NCI-H69 (cell line): Measurements from ENCODE around the gene EPHA3.

Source experiments
- DNase-seq: peaks from one replicate; lab custom pipeline; 2025; lab: John Stamatoyannopoulos, UW

Gene EPHA3

DNA sequence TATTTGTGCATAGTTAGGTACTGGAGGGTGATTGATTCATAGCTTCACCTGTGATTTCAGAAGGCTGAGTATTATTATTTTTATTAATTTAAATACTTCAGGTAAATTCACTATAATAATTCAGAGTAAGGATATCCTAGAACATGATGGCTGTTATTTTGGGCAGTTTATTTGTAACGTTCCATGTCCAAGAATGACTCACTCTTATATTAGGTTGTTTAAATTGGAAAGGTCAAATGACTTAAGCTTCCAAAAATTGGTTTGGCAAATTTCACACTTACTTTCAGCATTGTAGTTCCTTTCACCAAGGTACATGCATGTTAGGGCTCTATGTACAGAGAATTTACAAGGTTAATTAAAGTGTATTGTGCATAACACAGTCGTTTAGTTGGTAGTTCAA lies 120.2 kb downstream of the EPHA3 start:
- no peak for DNase-seq

DNA sequence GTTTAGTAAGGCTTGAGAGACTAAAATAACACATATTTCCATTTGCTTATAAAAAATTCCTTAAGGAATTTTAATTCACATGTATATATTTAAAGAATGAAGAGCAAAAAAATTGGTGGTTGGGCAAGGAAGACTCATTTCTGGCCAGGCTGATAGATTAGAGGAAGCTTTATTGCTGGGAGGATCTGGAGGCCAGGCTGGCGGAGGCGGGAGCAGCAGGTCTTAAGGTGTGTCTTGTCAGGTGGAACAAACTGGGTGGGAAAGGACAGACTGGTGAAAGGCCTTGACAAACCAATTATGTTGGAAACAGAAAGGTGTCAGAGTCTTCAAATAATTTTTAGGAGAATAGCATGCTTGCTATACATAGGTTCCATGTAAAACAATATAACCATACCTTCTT lies 124.7 kb downstream of the EPHA3 start:
- no peak for DNase-seq

DNA sequence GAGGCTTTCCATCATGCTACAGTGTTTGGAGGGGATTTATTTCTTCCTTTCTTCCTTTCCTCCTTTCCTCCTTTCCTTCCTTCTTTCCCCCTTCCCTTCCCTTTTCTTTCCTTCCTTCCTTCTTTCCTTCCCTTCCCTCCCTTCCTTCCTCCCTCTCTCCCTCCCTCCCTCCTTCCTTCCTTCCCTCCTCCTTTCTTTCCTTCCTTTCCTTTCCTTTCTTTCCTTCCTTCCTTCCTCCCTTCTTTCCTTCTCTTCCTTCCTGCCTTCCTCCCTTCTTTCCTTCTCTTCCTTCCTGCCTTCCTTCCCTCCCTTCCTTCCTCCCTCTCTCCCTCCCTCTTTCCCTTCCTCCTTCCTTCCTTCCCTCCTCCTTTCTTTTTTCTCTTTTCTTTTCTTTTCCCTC lies 127.2 kb downstream of the EPHA3 start:
- no peak for DNase-seq

DNA sequence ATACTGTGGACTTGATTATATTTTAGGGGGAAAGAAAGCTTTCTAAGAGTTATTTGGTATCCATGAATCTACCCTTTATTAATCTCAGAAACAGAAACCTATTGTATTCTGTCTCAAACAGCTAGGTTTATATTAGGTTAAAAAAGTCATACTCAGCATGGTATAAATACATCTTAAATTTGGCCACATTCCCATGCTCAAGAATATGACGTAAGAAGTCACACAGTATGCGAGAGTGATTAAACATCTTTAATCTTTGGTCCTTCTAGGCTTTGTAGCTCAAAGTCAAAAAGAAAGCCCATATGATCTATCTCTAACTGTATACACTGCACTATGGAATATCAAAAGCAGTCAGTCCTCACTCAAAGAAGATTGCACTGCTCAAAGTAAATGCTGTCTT lies 131.4 kb downstream of the EPHA3 start:
- DNase-seq: no peak

DNA sequence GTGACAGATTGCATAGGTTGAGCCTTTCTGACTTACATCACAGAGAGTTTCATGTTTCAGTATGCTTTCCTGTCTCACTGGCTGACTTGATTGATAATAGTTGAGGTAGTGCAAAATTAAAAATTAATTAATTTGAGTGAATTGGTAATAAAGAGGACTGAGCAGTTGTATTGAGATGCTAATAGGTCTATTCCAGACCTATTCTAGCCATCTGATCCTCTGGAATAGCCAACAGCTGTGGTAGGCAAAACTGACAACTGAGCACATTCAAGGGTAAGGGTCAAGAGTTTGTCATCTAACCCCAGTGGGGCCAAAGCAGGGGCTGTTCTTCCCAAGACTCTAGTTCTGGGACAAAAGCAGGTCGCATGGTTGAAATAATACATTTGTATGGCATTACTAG lies 132.4 kb downstream of the EPHA3 start:
- no peak for DNase-seq

DNA sequence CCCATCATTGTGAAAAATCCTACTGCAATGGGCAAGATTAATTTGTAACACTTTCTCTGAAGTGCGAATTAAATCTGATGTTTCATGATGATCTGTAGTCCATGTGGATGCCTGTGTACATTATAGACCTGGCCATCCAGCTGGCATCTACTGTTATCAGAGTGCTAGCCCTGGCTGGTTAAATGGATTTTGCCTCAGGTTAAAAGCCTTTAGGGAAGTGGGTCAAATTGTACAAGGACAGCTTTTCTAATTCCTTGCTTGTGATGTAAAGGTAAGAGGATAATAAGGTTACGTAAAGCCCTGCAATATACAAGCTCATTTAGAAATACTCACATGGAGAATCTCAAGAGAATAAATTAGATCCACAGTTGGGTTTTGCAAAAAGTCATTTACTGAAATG lies 138.2 kb downstream of the EPHA3 start:
- no peak for DNase-seq

DNA sequence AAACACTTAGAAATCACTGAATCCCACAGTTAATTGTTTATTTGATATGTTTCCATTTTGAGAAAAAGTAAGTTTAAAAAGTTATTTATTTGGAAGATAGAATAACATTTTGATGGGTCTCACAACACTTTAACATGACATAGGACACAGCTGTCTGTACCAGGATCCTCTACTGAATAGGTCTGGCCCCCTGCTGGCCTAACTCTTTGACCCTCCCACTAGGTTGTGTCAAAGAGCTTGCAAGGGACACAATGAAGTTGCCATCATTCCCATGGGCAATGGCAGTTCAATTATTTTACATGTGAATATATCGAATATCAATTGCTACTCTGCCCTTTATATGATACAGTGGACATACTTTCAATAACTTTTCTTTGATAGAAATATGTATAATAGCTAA lies 138.9 kb downstream of the EPHA3 start:
- no peak for DNase-seq

DNA sequence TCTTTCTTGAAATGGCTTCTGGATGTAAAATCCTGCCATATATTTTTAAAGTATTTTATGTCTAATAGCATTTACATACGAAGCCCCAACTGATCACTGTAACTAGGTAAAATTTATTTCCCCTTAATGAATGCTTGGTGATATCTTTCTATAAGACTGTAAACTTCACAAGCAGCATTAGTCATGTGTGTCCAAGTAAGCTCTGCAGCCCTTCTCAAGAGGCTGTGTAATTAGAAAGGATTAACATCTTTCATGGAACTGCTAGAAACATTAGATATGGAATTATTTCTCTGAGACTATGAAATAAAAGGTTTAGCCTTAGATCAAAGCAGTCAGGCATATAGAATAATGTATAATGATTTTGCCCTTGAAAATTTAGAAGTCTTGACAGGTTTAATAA lies 143.3 kb downstream of the EPHA3 start:
- DNase-seq: no peak

DNA sequence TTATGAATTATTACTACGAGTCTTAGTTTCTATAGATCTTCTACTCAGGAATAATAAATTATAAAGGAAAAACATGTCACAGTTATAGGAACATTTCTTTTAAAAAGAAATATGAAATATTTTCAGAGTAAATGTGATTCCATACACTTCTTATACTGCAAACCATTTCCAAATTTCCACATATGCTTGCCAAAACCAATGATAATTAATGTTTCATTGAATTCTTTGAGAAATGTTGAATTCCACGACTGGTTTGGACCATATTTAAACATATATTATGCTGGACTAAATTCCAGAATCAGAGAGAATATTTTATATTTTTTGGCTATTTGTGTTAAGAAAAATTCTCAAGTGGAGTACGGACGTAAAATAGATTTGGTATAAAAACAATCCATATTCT lies 144.6 kb downstream of the EPHA3 start:
- DNase-seq: no peak

DNA sequence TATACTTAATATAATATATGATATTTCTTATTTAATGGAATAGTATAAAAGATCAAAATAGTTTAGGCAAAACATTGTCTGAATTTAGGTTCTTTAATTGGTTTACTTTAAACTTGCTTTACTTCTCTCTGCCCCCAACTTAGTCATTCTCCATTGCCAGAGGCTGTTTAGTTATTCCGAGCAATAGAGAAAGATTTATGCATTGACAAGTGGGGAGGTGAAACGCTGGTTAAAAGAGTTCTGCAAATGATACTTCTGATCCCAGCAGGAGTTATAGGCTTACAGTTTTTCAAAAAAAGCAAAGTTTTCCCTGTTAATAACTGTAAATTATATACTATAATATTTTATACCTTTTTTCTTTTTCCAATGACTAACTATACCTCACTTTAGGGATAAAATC lies 145.4 kb downstream of the EPHA3 start:
- DNase-seq: no peak

DNA sequence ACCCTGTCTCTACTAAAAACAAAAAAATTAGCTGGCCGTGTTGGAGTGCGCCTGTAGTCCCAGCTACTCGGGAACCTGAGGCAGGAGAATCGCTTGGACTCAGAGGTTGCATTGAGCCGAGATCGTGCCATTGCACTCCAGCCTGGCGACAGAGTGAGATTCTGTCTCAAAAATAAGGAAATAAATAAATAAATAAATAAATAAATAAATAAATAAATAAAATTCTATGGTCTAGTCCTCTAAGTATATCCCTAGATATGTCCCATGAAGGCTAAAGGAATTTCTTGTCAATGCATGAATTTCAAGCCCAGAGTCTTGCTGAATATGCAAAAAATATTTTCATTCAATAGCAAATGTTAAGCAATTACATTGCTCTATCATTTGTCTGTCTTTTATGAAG lies 149.0 kb downstream of the EPHA3 start:
- no peak for DNase-seq

DNA sequence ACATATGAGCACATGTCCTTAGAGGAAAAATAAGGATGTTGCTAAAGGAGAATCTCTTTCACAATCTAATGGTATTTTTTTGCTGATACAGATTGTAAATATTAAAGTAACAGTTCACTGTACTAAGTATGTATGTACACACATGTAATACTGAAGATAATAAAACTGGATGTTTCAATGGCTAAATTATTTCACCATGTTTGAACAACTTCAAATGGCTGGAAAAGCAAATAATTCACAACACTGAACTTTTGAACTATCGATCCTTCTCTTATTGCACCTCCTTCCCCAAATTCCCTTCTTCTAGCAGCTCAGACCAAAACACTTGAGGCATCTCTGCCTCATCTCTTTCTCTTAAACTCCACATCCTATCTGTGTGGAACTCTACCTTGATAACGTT lies 149.5 kb downstream of the EPHA3 start:
- no peak for DNase-seq

DNA sequence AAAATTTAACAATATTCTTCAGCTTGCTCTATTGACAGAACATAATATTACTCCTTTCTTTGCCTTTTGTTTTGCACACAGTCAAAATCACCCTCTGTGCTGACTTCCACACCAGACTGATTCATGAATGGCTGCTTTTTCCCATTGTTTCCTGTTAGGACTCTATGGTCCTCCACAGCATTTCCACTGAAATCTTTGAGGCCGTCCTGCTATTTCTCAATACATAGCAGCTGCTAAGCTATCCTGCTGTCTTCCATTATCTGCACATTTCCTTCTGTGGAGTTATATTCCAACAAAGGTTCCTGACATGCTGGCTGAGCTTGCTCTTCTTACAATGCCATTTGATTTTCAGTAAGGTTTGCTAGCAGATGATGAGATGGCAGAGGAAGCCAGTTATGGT lies 153.3 kb downstream of the EPHA3 start:
- no peak for DNase-seq

DNA sequence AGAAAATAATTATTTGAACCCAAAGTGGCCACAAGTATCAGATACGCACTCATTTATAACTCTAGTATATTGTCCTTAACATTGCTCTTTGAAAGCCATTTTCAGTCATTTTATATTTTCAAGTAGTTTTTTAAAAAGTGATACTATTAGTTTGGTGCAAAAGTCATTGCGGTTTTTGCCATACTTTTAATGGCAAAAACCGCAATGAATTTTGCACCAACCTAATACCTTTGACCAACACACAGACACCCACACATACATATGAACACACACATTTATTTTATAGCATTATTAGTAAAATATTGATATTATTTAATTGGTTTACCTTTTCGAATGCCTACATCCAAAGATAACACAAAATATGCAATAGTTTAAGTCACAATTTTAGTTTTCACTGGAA lies 154.3 kb downstream of the EPHA3 start:
- no peak for DNase-seq

DNA sequence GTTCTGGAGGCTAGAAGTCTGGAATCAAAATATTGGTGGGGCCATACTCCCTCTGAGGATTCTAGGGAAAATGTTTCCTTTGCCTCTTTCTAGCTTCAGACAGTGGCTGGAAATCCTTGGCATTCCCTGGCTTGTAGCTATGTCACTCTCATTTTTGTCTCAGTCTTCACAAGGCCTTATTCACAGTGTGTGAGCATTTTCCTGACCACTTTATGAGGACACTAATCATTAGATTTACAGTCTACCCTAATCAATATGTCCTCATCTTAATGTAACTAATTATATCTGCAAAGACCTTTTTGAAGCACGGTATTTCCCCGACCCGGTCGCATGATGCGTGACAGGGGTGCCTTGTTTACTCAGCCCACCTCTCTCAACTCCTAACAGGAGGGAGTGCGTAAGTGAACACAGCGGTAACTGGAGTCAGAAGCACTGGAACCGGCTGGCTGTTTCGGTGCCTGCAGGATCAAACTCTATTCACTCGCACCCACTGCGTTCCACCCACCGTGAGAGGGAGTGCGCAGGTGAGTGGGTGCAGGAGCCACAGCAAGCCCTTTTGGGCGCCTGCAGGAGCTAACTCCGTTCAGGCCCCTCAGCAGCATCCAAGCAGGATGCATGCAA lies 155.0 kb downstream of the EPHA3 start:
- DNase-seq: no peak

DNA sequence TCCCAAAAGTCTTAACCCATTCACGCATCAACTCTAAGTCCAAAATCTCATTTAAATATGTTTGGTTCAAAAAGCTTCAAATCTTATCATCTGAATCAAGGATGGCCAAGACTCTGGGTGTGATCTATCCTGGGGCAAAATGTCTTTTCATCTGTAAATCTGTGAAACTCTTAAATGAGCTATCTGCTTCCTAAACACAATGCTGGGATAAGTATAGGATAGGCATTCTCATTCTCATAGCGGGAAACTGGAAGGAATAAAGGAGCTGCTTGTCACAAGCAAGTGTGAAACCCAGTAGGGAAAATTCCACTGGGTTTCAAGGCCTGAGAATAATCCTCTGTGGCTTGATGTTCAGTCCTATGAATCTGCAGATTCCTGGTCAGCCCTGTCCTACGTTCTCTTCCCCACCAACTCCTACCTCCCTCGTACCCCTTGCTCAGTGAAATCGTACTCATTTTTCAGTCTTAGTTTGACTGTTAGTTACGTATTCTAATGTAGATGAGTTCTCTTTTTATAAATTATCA lies 156.7 kb downstream of the EPHA3 start:
- DNase-seq: no peak

DNA sequence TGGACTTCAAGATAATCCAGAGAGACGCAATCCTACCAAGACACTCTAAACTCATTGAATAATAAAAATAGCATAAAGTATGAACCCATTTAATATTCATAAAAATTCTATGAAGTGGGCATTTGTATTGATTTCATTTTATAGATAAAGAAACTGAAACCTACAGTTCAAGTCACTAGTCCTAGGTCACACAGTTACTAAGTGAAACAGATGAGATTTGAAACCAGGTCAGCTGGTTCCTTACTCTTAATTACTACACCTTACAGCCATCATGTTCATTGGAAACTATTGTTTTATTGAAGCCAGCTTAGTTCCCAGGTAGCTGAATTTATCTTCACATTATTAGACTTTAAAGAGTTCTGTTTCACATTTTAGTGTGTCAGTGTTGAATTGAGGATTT lies 158.7 kb downstream of the EPHA3 start:
- DNase-seq: no peak

DNA sequence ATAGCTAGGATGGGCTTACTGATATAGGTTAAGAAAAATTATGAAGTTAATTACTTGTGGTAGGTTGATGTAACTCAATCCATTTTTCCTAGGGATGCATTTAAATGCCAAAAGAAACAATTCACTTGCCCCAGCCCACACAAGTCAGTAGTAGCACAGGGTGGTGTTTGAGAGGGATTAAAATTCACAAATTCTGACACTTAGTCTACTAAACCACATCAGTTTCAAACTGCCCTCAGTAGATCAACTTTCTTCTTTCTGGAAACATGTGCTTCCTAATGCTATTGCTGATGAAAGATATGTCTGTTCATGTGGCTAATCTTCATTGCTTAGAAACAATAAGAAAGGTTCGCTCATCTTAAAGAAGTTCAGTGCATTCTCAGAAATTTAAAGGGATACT lies 160.6 kb downstream of the EPHA3 start:
- no peak for DNase-seq

DNA sequence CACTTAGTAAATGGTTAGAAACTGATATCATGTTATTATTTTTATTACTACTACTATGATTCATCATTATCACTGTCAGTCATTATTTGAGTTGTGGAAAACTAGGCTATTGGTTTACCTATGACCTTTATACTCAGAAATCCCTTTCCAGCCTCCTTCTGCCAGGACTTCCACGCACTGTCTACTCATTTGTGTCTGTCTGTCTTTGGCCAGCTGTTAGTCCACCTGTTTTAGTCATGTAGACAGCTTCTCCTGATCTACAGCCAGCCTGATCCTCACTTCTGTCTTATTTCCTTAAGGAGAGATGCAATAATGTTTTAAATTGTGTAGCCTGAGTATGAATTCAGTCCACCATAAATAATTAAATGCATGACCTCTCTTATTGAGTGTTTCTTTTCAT lies 162.8 kb downstream of the EPHA3 start:
- DNase-seq: no peak

DNA sequence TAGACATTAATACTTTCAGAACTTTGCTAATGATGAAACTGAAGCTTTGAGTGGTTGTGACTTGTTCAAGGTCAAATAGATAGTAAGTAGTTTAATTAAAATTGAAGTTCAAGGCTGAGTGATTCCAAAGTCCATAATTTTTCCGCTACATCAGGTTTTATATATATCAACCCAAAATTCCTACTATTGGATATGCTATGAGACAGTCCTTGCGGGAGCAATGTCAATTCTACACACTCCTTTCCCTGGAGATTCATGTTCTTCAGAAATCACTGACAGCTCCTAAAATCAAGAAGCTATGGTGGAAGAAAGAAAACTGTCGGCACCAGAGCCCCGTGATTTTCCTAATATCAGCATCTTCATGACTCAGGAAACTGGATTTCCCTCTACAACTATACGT lies 167.6 kb downstream of the EPHA3 start:
- DNase-seq: no peak

DNA sequence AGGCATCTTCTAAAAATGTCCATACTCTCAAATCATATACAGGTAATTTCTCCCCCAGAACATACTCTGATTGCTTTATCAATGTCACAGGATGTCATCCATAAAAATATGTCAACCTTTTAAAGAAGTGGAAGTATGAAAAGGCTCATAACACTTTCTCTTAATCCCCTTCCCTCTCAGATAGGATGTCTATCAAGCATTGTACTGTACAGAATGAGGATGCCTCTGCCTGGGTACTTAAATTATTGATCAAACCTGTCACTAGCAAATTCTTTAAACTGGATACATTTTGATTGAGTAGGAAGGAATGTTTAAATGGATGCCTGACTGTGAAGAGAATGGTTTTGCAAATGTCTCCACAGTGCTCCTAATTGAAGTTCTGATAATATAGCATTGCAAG lies 168.7 kb downstream of the EPHA3 start:
- DNase-seq: no peak

DNA sequence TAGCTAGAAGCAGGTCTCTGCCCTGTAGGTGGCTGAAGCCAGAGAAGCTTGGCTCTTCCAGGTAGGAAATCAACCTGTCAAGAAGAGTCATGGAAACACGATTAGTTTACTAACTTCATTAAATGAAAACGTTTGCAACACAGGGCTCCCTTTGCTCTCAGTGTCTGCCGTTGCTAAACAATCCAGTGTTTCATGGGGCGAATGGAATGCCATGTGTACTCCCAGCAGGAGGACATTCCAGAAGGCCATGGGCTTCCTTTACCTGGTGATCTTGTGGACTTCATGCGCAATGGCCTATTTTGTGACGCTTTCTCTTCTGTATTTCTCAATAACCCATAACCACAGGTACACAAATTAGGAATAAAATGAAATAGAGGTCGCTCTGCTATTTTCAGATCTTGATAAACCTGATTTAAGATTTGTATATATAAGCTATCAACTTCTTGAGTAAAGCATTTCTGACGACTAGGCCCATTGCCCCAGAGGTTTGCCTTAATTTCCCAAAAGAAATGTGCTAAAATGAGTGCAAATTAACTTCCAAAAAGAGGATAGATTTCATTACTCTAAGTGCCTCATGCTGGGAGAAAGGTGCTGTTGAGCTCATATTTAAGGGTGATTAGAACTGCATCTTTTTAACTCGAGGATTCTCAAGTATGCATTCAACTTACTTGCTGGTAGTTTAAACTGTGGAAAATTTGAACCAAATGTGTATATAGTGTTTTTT lies 171.0 kb downstream of the EPHA3 start:
- DNase-seq: no peak

DNA sequence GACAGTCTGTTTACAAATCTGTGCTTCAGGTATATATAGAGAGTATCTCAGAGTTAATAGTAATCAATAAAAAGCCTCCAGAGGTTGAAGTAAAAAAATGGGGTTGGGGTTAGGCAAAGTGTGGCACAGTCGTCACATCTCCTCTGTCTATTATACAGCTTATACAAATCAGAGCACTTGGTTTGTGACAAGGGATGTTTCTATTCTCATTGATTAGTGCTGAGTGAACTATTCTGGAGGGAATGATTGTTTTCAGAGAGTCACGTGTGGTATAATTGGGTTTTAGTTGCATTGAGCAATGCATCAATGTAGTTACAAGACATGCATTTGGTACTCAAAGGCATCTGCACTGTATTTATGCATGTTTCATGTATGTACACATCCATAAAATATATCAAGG lies 172.9 kb downstream of the EPHA3 start:
- DNase-seq: no peak

DNA sequence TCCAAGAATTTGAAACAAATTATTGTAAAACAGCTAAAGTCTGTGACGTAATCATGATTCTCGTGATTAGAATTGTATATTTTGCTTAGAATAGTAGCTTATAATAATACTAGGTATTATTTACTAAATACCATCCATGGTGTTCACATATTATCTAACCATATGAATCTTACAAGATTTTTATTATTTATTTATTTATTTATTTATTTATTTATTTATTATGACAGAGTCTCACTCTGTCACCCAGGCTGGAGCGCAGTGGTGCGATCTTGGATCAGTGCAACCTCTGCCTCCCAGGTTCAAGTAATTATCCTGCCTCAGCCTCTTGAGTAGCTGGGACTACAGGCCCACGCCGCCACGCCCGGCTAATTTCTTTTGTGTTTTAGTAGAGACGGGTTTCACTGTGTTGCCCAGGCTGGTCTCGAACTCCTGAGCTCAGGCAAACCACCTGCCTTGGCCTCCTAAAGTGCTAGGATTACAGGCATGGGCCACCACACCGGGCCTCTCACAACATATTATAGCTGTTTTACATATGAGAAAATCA lies 173.5 kb downstream of the EPHA3 start:
- DNase-seq: no peak
